HG02678 (cell line): Measurements from ENCODE around the gene FARS2.

ENCODE experiments used
- ATAC-seq: cut with Tn5 transposase; IDR thresholded peaks from one replicate; pipeline ENCODE4 v1.9.1; 2021; ENCODE audit warnings: mild to moderate bottlenecking, moderate library complexity; ENCODE audit not compliant: unreplicated experiment

The FARS2 gene

GRCh38 chr6:5817869-5818268 is 556.6 kb downstream of the FARS2 start:
- ATAC-seq: no peak

GRCh38 chr6:5818959-5819358 is 557.6 kb downstream of the FARS2 start:
- no peak for ATAC-seq
